Keratinocyte (primary cell): Measurements from ENCODE around the gene PDGFB.

Experiments used
- CTCF ChIP-seq, 3 experiments: IDR thresholded peaks in 1 of 3; conservative IDR thresholded peaks in 1 of 3; optimal IDR thresholded peaks in 1 of 3; 2 replicates in 2 of 3; 3 replicates in 1 of 3; pipeline versions ENCODE3 to v1.5.1; 2011; ENCODE audit warnings: low read length in 3 of 3, mild to moderate bottlenecking in 3 of 3, moderate library complexity in 2 of 3, control low read depth in 1 of 3, inconsistent platforms in 1 of 3; ENCODE audit not compliant: insufficient read depth in 2 of 3; ENCODE audit errors: extremely low read depth in 1 of 3
- EZH2 ChIP-seq: IDR thresholded peaks from one replicate; pipeline ENCODE4 v1.6.1; 2012; ENCODE audit warnings: inconsistent platforms, mild to moderate bottlenecking, low read length, moderate library complexity

GRCh38 chr22:39176143-39176713, 68.6 kb downstream of the PDGFB start:
- TF ChIP-seq CTCF (optimal IDR thresholded peaks at IDR 0.05 in 1 of 3, IDR thresholded peaks at IDR 0.05 in 1 of 3, conservative IDR thresholded peaks at IDR 0.05 in 1 of 3; ENCODE audit: extremely low read depth in 1 of 3, insufficient read depth in 2 of 3, low read length in 3 of 3), result no peak
- no peak for TF ChIP-seq EZH2
